Fibroblast of villous mesenchyme (primary cell): ENCODE results near the gene MAB21L4. TPM values are rescaled to one million over a fixed set of nuclear protein-coding genes. Genes with fewer than 3 reads are reported as not detected.

ENCODE experiments used
- DNase-seq: peaks from one replicate; pipeline ENCODE4 v3.0.0-alpha.2; 2010; ENCODE audit warnings: low read depth
- H3K4me3 ChIP-seq: 2 replicates; pipeline ENCODE4 v1.5.1; 2011; ENCODE audit warnings: low read depth, mild to moderate bottlenecking, low read length
- CTCF ChIP-seq: IDR thresholded peaks from 2 replicates; pipeline ENCODE4 v1.5.1; 2012; ENCODE audit warnings: low read depth, mild to moderate bottlenecking, low read length; ENCODE audit not compliant: insufficient read depth
- total RNA-seq: library from RNA; depleted of rRNA; stranded (reverse); fragments of >200 nt; gene quantifications from 2 replicates; pipeline ENCODE4 v1.2.3, GENCODE V29; 2012

The MAB21L4 gene
- total RNA-seq, 1 donor = not detected

- no peak for TF ChIP-seq CTCF
- no peak overlapping the region for H3K4me3 ChIP-seq
- DNase-seq = no peak
Observed at GRCh38 chr2:240887631-240888030, 8.3 kb downstream of the MAB21L4 start.

- TF ChIP-seq CTCF = no peak
- no peak overlapping the region for H3K4me3 ChIP-seq
- no peak for DNase-seq
Observed at GRCh38 chr2:240886678-240887609, 9.0 kb downstream of the MAB21L4 start.

GRCh38 chr2:240886023-240886565 is 9.9 kb downstream of the MAB21L4 start:
- no peak for DNase-seq
- no peak for TF ChIP-seq CTCF
- H3K4me3 ChIP-seq = no peak overlapping the region

- no peak for TF ChIP-seq CTCF
- no peak overlapping the region for H3K4me3 ChIP-seq
- no peak for DNase-seq
Observed at GRCh38 chr2:240885566-240885965, 10.4 kb downstream of the MAB21L4 start.

- no peak overlapping the region for H3K4me3 ChIP-seq
- TF ChIP-seq CTCF = no peak
- no peak for DNase-seq
Observed at GRCh38 chr2:240884745-240885144, 11.2 kb downstream of the MAB21L4 start.

GRCh38 chr2:240884221-240884620 is 11.7 kb downstream of the MAB21L4 start:
- TF ChIP-seq CTCF = no peak
- no peak overlapping the region for H3K4me3 ChIP-seq
- no peak for DNase-seq

GRCh38 chr2:240881913-240882312 is 14.0 kb downstream of the MAB21L4 start:
- no peak for TF ChIP-seq CTCF
- no peak overlapping the region for H3K4me3 ChIP-seq
- no peak for DNase-seq
